HuH-7.5 (cell line): Measurements from ENCODE around the gene WDR19.
"Not testable (repeated sequence)": the region's sequence is repeated elsewhere in the genome, so short reads cannot be mapped to it uniquely, and the experiment has no call there.

Source experiments
- DNase-seq: peaks from one replicate; pipeline ENCODE4 v3.0.0; 2011; ENCODE audit warnings: low spot score

WDR19 gene

GRCh38 chr4:39233114-39233513, 50.8 kb downstream of the WDR19 start:
- DNase-seq, result no peak

GRCh38 chr4:39233783-39234182, 51.5 kb downstream of the WDR19 start:
- no peak for DNase-seq

DNA sequence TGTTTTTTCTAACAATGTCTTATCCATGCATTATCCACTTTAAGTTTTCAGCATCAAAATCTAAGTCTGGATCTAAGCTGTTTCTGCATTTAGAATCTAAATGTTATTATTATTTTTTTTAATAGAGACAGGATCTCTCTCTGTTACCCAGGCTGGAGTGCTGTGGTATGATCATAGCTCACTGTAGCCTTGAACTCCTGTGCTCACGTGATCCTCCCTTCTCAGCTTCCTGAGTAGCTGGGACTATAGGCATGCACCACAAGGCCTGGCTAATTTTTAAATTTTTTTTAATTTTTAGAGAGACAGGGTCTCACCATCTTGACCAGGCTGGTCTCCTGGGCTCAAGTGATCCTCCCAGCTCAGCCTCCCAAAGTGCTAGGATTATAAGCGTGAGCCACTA, 52.7 kb downstream of the WDR19 start:
- DNase-seq, result no peak

- DNase-seq, result no peak
These were observed 53.4 kb downstream of the WDR19 start for GRCh38 chr4:39235696-39236095.

GRCh38 chr4:39237179-39237578, 54.9 kb downstream of the WDR19 start:
- no peak for DNase-seq

GRCh38 chr4:39243462-39243861, 61.1 kb downstream of the WDR19 start:
- DNase-seq, result no peak

DNA sequence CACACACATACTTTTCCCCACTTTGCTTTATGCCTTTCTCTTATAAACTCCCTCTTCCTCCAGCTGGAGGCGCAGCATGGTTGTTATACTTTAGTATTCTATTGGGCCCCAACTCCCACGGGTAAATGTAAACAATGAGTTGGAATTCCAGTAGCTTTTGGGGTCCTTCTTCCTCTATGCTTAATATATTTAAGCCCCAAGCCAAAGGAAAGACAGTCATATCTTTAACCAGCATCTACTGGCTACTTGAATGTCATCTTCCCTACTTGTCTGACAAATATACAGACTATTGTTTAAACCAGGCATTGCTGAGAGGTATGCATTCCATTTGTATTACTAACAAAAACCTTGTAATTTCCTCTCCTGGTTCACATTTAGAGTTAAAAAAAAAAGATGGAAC, 72.9 kb downstream of the WDR19 start:
- DNase-seq, result no peak

GRCh38 chr4:39255871-39256270, 73.5 kb downstream of the WDR19 start:
- DNase-seq, result no peak

DNA sequence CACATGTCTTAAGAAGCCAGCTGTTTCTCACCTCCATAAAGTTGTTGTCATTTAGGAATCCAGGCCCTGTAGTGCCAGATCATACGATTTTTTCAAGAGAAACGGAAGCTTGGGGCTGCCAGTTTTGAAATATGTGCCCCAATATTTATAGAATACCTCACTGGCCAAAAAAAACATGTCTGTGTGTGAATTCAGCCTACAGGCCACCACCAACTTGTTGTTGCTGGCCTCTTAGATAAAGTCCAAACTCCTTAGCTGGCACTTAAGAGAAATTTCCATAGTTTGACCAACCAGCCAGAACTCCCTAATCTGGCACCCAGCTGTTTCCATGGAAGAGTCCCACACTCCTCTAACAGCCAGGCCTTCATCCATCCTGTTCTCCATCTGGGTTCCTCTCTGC, 74.1 kb downstream of the WDR19 start:
- no peak for DNase-seq

- DNase-seq, result no peak
These were observed 77.4 kb downstream of the WDR19 start for GRCh38 chr4:39259571-39260330.

DNA sequence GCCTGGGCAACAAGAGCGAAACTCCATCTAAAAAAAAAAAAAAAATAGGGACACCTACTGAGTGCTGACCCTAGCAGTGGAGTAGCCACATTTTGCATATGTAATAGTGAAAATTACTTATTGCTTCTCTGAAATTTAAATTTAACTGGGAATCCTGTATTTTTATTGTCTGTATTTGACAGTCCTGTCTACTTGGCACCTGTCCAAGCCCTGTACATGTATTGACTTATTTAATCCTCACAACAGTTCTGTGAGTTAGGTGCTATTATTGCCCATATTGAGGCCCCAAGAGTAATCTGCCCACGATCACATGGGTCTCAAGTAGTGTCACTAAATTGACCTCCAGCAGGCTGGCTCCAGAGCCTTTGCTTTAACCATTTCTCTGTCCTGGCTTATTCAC, 81.6 kb downstream of the WDR19 start:
- DNase-seq, result no peak

DNA sequence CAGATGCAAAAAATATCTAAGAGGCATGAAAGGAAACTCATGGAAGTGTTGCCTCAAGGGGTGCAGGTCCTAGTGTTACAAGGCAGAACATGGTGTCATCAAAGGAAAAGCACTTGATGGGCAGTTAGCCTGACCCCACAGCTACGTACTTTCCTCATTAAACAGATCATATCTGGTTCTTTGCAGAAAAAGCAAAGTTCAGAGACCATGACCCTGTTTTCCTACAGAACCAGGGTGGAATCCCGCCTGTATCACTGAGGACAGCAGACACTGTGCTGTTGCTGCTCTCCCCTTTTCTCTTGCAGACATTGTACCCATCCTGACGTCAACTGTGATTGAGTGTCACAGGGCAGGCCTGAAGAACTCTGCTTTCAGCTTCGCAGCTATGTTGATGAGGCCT, 92.2 kb downstream of the WDR19 start:
- no peak for DNase-seq

- not testable (repeated sequence) for DNase-seq
These were observed 95.3 kb downstream of the WDR19 start for GRCh38 chr4:39277661-39278060.

DNA sequence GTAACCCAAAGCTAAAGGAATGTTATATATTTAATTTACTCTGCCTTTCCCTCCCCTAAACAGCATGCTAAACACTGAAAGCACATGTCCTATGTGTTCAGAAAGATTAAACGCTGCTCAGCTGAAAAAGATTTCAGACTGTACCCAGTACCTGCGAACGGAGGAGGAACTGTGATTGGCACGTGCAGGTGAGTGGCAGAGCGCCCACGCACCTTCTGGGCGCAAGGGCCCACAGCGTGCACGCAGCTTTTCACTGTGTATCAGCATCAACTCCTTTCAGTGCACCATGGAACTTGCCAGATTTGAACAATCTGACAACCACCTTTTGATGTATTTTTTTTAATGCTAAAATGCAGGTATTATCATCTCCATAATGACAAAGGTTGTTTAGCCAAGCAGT, 96.1 kb downstream of the WDR19 start:
- DNase-seq, result no peak

DNA sequence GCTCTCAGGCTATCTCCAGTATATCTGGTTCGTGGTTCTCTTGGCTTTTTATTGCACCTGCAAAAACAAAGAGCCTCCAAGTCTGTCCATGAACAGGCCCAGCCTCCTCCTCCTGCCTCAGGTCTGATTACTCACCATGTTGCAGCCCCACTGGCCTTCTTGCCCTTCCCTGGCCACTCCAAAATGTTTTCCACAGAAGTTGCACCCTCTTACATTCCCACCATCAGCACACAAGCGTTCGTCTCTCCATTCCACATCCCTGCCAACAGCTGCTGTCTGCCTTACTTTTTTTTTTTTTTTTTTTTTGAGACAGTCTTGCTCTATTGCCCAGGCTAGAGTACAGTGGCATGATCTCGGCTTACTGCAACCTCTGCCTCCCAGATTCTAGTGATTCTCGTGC, 97.1 kb downstream of the WDR19 start:
- no peak for DNase-seq

DNA sequence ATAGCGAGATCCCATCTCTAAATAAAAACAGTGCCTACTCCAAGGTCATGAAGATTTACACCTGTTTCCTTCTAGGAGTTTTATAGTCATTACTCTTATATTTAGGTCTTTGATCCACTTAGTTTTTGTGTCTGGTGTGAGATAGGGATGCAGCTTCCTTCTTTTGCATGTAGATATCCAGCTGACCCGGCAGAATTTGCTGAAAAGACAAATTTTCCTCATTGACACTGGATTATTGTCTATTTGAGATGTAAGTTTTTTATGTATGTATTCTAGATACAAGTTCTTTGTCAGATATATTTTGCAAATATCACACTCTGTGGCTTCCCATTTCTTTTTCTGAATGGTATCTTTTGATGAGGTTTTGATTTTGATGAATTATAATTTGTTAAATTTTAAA, 98.4 kb downstream of the WDR19 start:
- DNase-seq, result no peak

DNA sequence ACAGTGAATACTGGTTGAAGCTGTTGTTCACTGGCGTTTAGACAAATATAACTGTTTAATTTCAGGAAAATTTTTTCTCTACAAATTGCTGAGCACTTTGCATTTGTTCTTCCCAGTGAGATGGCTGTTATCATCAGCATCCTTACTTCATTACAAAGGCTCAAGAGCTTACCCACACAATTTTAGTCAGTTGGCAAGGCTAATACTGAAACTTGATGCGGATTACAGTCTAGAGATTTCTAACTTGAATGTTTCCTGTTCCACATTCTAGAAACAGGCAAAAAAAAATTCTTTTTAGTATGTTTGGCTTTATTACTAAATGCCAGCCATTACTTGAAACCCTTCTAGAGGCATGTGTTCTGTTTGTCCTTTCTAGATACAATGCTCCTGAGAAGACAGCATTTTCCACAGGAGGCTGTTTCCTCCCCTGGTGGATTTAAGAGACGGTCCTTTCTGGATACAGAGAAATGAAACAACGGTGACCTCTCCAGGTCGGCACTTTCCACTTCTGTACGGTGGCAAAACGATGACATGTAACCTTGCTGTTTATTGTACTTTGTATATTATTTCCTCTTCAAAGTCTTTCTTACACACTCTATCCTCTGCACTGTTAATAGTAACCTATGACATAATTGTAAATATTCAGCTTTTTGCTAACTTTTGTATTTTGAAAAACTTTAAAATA, 102.9 kb downstream of the WDR19 start:
- DNase-seq, result no peak

DNA sequence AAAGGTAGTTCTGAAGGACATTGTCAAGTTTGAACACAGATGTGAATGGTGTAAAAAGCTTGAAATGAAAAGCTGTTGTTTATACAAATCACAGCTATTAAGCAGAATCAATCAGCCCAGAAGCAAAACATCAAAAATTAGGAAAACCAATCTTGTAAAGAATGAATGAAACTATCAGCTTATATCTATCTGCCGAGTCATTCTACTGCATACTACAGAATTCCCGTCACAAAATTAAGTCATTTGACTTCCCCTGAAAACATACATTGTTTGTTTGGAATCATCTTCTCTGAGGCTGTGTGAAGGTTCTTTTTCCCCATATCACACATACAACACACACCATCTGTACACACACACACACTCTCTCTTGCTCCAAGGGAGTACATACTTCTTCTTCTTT, 103.5 kb downstream of the WDR19 start:
- no peak for DNase-seq

DNA sequence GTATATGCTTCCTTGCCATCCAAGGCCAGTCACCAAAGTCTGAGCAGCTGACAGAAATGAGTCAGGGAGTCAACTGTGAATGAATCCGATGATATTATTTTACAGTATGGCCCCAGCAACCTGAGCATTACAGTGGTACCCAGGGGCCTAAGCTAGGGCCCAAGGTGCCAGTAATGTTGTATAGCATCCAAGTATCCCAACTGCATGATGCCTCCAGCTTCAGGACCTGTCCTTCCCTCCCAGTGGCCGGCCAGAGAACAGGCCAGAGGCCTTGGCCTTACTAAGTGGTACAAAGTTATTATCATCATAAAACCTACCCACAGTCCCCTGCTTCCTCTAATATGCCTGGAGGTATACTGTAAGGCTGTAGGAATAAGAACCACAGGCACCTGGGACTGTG, 103.9 kb downstream of the WDR19 start:
- no peak for DNase-seq

- DNase-seq, result no peak
These were observed 104.9 kb downstream of the WDR19 start for GRCh38 chr4:39287223-39287622.

- no peak for DNase-seq
These were observed 109.4 kb downstream of the WDR19 start for GRCh38 chr4:39291686-39292085.

GRCh38 chr4:39292433-39292832, 110.1 kb downstream of the WDR19 start:
- DNase-seq, result not testable (repeated sequence)

- DNase-seq, result no peak
These were observed 113.5 kb downstream of the WDR19 start for GRCh38 chr4:39295784-39296183.

GRCh38 chr4:39302901-39303300, 120.6 kb downstream of the WDR19 start:
- no peak for DNase-seq
